Measurements from ENCODE around the gene CHCHD2. TPM values are rescaled to one million over a fixed set of nuclear protein-coding genes. Genes with fewer than 3 reads are reported as not detected.
"Not testable (repeated sequence)": the region's sequence is repeated elsewhere in the genome, so short reads cannot be mapped to it uniquely, and the experiment has no call there.

Gene CHCHD2, protein sequence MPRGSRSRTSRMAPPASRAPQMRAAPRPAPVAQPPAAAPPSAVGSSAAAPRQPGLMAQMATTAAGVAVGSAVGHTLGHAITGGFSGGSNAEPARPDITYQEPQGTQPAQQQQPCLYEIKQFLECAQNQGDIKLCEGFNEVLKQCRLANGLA
- polyA plus RNA-seq = 342 TPM
- long read RNA-seq, donor 1, transcript CHCHD2-202 (3 exons, 694 nt) = minor isoform, 9 of 208 reads
- long read RNA-seq, donor 1, transcript CHCHD2-201 (4 exons, 901 nt) = major isoform, 152 of 208 reads
- long read RNA-seq, donor 1, partial matches to known transcripts = 47 of 208 reads
- long read RNA-seq, donor 1, other reads (novel, unspliced or antisense) = 0 of 208 reads
- long read RNA-seq, donor 2, transcript CHCHD2-201 (4 exons, 901 nt) = major isoform, 380 of 563 reads
- long read RNA-seq, donor 2, transcript CHCHD2-202 (3 exons, 694 nt) = minor isoform, 15 of 563 reads
- long read RNA-seq, donor 2, partial matches to known transcripts = 150 of 563 reads
- long read RNA-seq, donor 2, other reads (novel, unspliced or antisense) = 18 of 563 reads
- long read RNA-seq, donor 3, transcript CHCHD2-201 (4 exons, 901 nt) = major isoform, 523 of 743 reads
- long read RNA-seq, donor 3, transcript CHCHD2-202 (3 exons, 694 nt) = minor isoform, 25 of 743 reads
- long read RNA-seq, donor 3, partial matches to known transcripts = 179 of 743 reads
- long read RNA-seq, donor 3, other reads (novel, unspliced or antisense) = 16 of 743 reads
- long read RNA-seq, donor 4, transcript CHCHD2-201 (4 exons, 901 nt) = major isoform, 52 of 68 reads
- long read RNA-seq, donor 4, partial matches to known transcripts = 10 of 68 reads
- long read RNA-seq, donor 4, other reads (novel, unspliced or antisense) = 6 of 68 reads
- long read RNA-seq, donor 5, transcript CHCHD2-201 (4 exons, 901 nt) = major isoform, 127 of 171 reads
- long read RNA-seq, donor 5, transcript CHCHD2-202 (3 exons, 694 nt) = minor isoform, 5 of 171 reads
- long read RNA-seq, donor 5, partial matches to known transcripts = 32 of 171 reads
- long read RNA-seq, donor 5, other reads (novel, unspliced or antisense) = 7 of 171 reads
- long read RNA-seq, donor 6, transcript CHCHD2-201 (4 exons, 901 nt) = major isoform, 330 of 490 reads
- long read RNA-seq, donor 6, transcript CHCHD2-202 (3 exons, 694 nt) = minor isoform, 14 of 490 reads
- long read RNA-seq, donor 6, partial matches to known transcripts = 134 of 490 reads
- long read RNA-seq, donor 6, other reads (novel, unspliced or antisense) = 12 of 490 reads
- long read RNA-seq, donor 7, transcript CHCHD2-202 (3 exons, 694 nt) = minor isoform, 7 of 212 reads
- long read RNA-seq, donor 7, transcript CHCHD2-201 (4 exons, 901 nt) = major isoform, 158 of 212 reads
- long read RNA-seq, donor 7, partial matches to known transcripts = 47 of 212 reads
- long read RNA-seq, donor 7, other reads (novel, unspliced or antisense) = 0 of 212 reads
- long read RNA-seq, donor 8, transcript CHCHD2-202 (3 exons, 694 nt) = minor isoform, 21 of 530 reads
- long read RNA-seq, donor 8, transcript CHCHD2-201 (4 exons, 901 nt) = major isoform, 396 of 530 reads
- long read RNA-seq, donor 8, partial matches to known transcripts = 94 of 530 reads
- long read RNA-seq, donor 8, other reads (novel, unspliced or antisense) = 19 of 530 reads
- long read RNA-seq, donor 9, transcript CHCHD2-202 (3 exons, 694 nt) = minor isoform, 6 of 444 reads
- long read RNA-seq, donor 9, transcript CHCHD2-201 (4 exons, 901 nt) = major isoform, 317 of 444 reads
- long read RNA-seq, donor 9, partial matches to known transcripts = 107 of 444 reads
- long read RNA-seq, donor 9, other reads (novel, unspliced or antisense) = 14 of 444 reads
- long read RNA-seq, donor 10, transcript CHCHD2-202 (3 exons, 694 nt) = minor isoform, 9 of 471 reads
- long read RNA-seq, donor 10, transcript CHCHD2-201 (4 exons, 901 nt) = major isoform, 375 of 471 reads
- long read RNA-seq, donor 10, partial matches to known transcripts = 76 of 471 reads
- long read RNA-seq, donor 10, other reads (novel, unspliced or antisense) = 11 of 471 reads
- long read RNA-seq, donor 11, transcript CHCHD2-201 (4 exons, 901 nt) = major isoform, 224 of 291 reads
- long read RNA-seq, donor 11, transcript CHCHD2-202 (3 exons, 694 nt) = minor isoform, 6 of 291 reads
- long read RNA-seq, donor 11, partial matches to known transcripts = 50 of 291 reads
- long read RNA-seq, donor 11, other reads (novel, unspliced or antisense) = 11 of 291 reads

- Histone ChIP-seq H3K9me3 (ENCODE audit: control insufficient read depth, low read depth, low read length) (no peaks in the 10 kb centered on the region), H3K36me3 (ENCODE audit: control insufficient read depth, insufficient read depth, low read length) (peaks cover 29% of the 10 kb centered on the region), H3K4me1 (ENCODE audit: control insufficient read depth, insufficient read depth, low read length) (peaks cover 6% of the 10 kb centered on the region), H3K27ac (ENCODE audit: low read length) (peak within 1 kb of the TSS; percentile 85), H3K27me3 (ENCODE audit: control insufficient read depth, insufficient read depth, low read length) (no peaks in the 10 kb centered on the region), H3K4me3 (ENCODE audit: low read length) (peak within 1 kb of the TSS; percentile 76)
- no CpG with 5 or more reads among the region's 57 CpGs for WGBS (ENCODE audit: insufficient coverage, low lambda C conversion rate)
- DNase-seq = peak; percentile 99
Observed at GRCh38 chr7:56106108-56107073, at the start of gene CHCHD2. Gene CHCHD2 (minus strand): TSS chr7:56106476. CDS start chr7:56106413, 63 bp downstream.

GRCh38 chr7:56131062-56131461 lies 24.8 kb upstream of the CHCHD2 start:
- H3K4me1 ChIP-seq (ENCODE audit: control insufficient read depth, insufficient read depth, low read length); H3K4me3 ChIP-seq (ENCODE audit: low read length); H3K27ac ChIP-seq (ENCODE audit: low read length); H3K27me3 ChIP-seq (ENCODE audit: control insufficient read depth, insufficient read depth, low read length); DNase-seq; H3K9me3 ChIP-seq (ENCODE audit: control insufficient read depth, low read depth, low read length); H3K36me3 ChIP-seq (ENCODE audit: control insufficient read depth, insufficient read depth, low read length): not testable (repeated sequence)
- no CpG with 5 or more reads among the region's 2 CpGs for WGBS (ENCODE audit: insufficient coverage, low lambda C conversion rate)

DNA sequence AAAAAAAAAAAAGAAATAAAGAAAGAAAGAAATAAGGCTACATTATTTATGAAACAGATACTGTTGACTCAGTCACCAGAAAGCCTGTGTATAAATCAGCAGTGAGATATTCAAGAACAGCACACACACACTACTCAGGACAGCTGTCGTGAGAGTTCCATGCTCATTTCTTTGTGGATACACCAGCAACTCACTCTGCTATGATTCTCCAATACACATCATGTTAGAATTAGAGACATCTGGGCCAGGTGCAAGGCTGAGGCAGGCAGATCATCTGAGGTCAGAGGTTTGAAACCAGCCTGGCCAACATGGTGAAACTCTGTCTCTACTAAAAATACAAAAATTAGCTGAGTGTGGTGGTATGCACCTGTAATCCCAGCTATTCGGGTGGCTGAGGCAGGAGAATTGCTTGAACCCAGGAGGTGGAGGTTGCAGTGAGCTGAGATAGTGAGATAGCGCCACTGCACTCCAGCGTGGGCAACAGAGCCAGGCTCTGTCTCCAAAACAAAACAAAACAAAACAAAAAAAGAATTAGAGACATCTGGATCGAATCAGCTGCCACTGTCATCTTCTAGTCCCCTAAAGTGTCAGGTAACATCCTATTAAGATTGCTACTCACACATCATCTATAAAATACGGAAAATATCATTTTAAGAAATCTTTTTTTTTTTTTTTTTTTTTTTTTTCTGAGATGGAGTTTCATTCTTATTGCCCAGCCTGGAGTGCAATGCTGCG lies 21.1 kb upstream of the CHCHD2 start:
- H3K4me3 ChIP-seq (ENCODE audit: low read length) = no peak overlapping the region
- no peak overlapping the region for H3K27ac ChIP-seq (ENCODE audit: low read length)
- no peak for DNase-seq
- H3K36me3 ChIP-seq (ENCODE audit: control insufficient read depth, insufficient read depth, low read length) = no peaks in the 10 kb centered on the region
- H3K27me3 ChIP-seq (ENCODE audit: control insufficient read depth, insufficient read depth, low read length) = no peaks in the 10 kb centered on the region
- no peaks in the 10 kb centered on the region for H3K4me1 ChIP-seq (ENCODE audit: control insufficient read depth, insufficient read depth, low read length)
- no CpG with 5 or more reads among the region's 7 CpGs for WGBS (ENCODE audit: insufficient coverage, low lambda C conversion rate)
- H3K9me3 ChIP-seq (ENCODE audit: control insufficient read depth, low read depth, low read length) = no peaks in the 10 kb centered on the region

DNA sequence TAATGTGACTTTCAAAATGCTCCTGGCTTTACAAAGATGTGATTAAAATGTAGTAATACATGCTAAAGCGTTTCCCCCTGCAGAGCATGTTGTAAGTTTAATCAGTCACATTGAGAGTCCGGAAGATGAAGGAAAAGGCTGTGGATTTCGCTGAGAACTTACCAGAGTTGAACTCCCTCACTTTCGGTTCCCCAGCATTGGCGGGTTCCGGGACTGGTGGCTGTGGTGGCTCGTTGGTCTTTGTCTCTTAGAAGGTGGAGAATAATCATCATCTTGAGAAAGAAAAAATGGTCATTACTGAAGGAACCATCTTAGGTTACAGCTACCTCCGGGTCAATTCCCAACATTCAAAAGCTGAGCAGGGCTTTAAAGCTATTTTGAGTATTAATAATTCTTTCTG lies 19.6 kb upstream of the CHCHD2 start:
- DNase-seq = no peak
- H3K9me3 ChIP-seq (ENCODE audit: control insufficient read depth, low read depth, low read length) = no peaks in the 10 kb centered on the region
- H3K4me3 ChIP-seq (ENCODE audit: low read length) = no peak overlapping the region
- H3K36me3 ChIP-seq (ENCODE audit: control insufficient read depth, insufficient read depth, low read length) = no peaks in the 10 kb centered on the region
- no peak overlapping the region for H3K27ac ChIP-seq (ENCODE audit: low read length)
- no peaks in the 10 kb centered on the region for H3K4me1 ChIP-seq (ENCODE audit: control insufficient read depth, insufficient read depth, low read length)
- WGBS (ENCODE audit: insufficient coverage, low lambda C conversion rate) = 100% methylated on average over 1 of the region's 8 CpGs
- H3K27me3 ChIP-seq (ENCODE audit: control insufficient read depth, insufficient read depth, low read length) = no peaks in the 10 kb centered on the region

DNA sequence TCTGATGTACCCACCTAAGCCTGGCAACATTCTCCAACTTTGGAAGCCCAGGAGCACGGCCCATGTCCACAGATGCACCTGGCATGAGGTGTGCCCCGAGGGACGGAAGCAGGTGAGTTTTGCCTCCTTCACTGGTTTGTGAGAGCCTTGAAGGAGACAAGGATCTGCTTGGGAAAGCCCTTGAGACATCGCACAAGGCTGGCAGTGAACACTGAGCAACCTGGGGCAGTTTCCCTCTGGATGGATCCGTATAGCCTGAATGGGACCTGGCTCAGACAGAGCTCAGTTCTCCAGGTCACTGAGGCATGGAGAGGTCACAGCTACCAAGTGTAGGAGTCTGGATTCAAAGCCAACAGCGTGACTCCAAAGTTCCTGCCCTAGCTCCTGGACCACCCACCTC lies 18.7 kb upstream of the CHCHD2 start:
- Histone ChIP-seq H3K9me3 (ENCODE audit: control insufficient read depth, low read depth, low read length) (no peaks in the 10 kb centered on the region), H3K36me3 (ENCODE audit: control insufficient read depth, insufficient read depth, low read length) (no peaks in the 10 kb centered on the region), H3K4me1 (ENCODE audit: control insufficient read depth, insufficient read depth, low read length) (no peaks in the 10 kb centered on the region), H3K27me3 (ENCODE audit: control insufficient read depth, insufficient read depth, low read length) (no peaks in the 10 kb centered on the region), H3K27ac (ENCODE audit: low read length) (no peak overlapping the region), H3K4me3 (ENCODE audit: low read length) (no peak overlapping the region)
- WGBS (ENCODE audit: insufficient coverage, low lambda C conversion rate) = no CpG with 5 or more reads among the region's 6 CpGs
- DNase-seq = no peak

- no peak overlapping the region for H3K4me3 ChIP-seq (ENCODE audit: low read length)
- H3K27ac ChIP-seq (ENCODE audit: low read length) = no peak overlapping the region
- no CpG with 5 or more reads among the region's 6 CpGs for WGBS (ENCODE audit: insufficient coverage, low lambda C conversion rate)
- DNase-seq = no peak
- no peaks in the 10 kb centered on the region for H3K4me1 ChIP-seq (ENCODE audit: control insufficient read depth, insufficient read depth, low read length)
- peaks cover 2% of the 10 kb centered on the region for H3K27me3 ChIP-seq (ENCODE audit: control insufficient read depth, insufficient read depth, low read length)
- H3K36me3 ChIP-seq (ENCODE audit: control insufficient read depth, insufficient read depth, low read length) = no peaks in the 10 kb centered on the region
- no peaks in the 10 kb centered on the region for H3K9me3 ChIP-seq (ENCODE audit: control insufficient read depth, low read depth, low read length)
Observed at GRCh38 chr7:56121440-56121839, 15.2 kb upstream of the CHCHD2 start.

DNA sequence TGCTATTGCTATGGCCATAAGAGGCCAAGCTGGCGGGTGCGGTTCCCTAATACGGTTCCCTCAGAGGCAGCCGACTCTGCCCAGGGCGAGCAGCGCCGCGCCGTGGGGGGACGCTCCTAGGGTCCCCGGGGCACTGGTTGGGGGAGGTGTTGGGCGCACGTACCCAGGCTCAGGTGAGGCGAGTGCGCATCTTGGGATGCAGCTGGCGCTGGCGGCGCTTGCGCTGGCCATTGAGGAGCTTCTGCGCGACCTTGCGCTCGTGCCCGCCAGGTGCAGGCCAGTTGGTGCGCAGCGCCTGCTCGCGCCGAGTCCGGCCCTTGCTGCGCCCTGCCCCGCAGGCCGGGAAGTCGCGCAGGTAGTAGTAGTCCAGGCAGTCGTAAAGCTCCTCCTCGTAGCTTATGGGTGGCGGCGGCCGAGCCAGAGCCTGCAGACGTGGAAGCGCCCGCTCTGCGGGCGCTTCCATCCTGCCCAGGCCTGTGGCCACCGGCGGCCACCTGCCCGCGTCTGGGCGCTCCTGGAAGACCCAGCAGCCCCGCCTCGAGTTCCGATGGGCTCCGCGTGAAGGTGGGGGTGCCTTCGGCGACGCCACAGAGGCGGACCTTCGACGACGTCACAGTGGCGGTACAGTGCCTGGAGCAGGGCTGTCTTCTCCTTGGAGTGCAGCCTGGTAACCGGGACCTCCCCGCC lies 9.7 kb upstream of the CHCHD2 start, which contains the start of gene NUPR2:
TSS of gene NUPR2 (minus strand) at position 566 of the 687 bp plus-strand sequence. CDS start at position 463, 103 bp downstream.
- Histone ChIP-seq H3K4me3 (ENCODE audit: low read length) (no peak within 1 kb of the TSS), H3K36me3 (ENCODE audit: control insufficient read depth, insufficient read depth, low read length) (no peaks in the 10 kb centered on the region), H3K9me3 (ENCODE audit: control insufficient read depth, low read depth, low read length) (peaks cover 3% of the 10 kb centered on the region), H3K27ac (ENCODE audit: low read length) (no peak within 1 kb of the TSS), H3K27me3 (ENCODE audit: control insufficient read depth, insufficient read depth, low read length) (peaks cover 11% of the 10 kb centered on the region), H3K4me1 (ENCODE audit: control insufficient read depth, insufficient read depth, low read length) (no peaks in the 10 kb centered on the region)
- DNase-seq = peak in 1 of 2 donors; percentile 50
- no CpG with 5 or more reads among the region's 65 CpGs for WGBS (ENCODE audit: insufficient coverage, low lambda C conversion rate)

Measured in large intestine (tissue), 12 donors.